GM12878 (cell line): ENCODE data around the gene GAS2. TPM values are rescaled to one million over a fixed set of nuclear protein-coding genes. Genes with fewer than 3 reads are reported as not detected.
A peak's percentile ranks its signal among the peaks of the same experiment; 100 is the strongest.

Source experiments
- ATAC-seq: fragments of 200-7000 bp; cut with Tn5 transposase; 3 replicates; pipeline ENCODE4 v1.9.1; 2020; ENCODE audit warnings: mild to moderate bottlenecking, moderate library complexity
- BruUV-seq: library from RNA; stranded (reverse); fragments of 400-500 nt; replicated peaks from 2 replicates; lab custom pipeline; 2021; lab: Mats Ljungman, UMichigan
- CTCF ChIA-PET: fragments of 300-600 bp; sonication (Branson Sonifier 250); formaldehyde crosslinking; extraction: SDS; loops from one replicate; lab custom pipeline; 2021; ENCODE audit warnings: inconsistent platforms; lab: Yijun Ruan, JAX
- POLR2A ChIA-PET: fragments of 350-600 bp; formaldehyde crosslinking; extraction: SDS; loops from one replicate; lab custom pipeline; 2021; ENCODE audit warnings: inconsistent platforms; lab: Charles Lee
- RAD21 ChIA-PET: fragments of 300-600 bp; sonication (Branson Sonifier 250); formaldehyde crosslinking; loops from one replicate; lab custom pipeline; 2023; ENCODE audit warnings: antibody characterized with exemption; ENCODE audit not compliant: unreplicated experiment; lab: Charles Lee
- SMC1A ChIA-PET: fragments of 300-600 bp; sonication (Branson Sonifier 250); formaldehyde crosslinking; loops from one replicate; lab custom pipeline; 2023; ENCODE audit not compliant: unreplicated experiment, uncharacterized antibody; lab: Charles Lee
- DNase-seq: peaks from one replicate; pipeline ENCODE4 v3.0.0-alpha.2; 2011; ENCODE audit warnings: low read depth, low spot score
- FAIRE-seq: peaks from 3 replicates; lab custom pipeline; 2011; peaks lifted over from hg19 to GRCh38; lab: Jason Lieb, UNC
- H2AFZ ChIP-seq: 2 replicates; pipeline ENCODE4 v1.6.0; 2011; ENCODE audit warnings: low read depth, low read length, control low read depth; ENCODE audit not compliant: control insufficient read depth
- H3K27ac ChIP-seq: 2 replicates; pipeline ENCODE4 v1.5.1; 2011; ENCODE audit warnings: control low read depth; ENCODE audit not compliant: control insufficient read depth, insufficient read depth
- H3K27me3 ChIP-seq, 2 experiments: replicated peaks in 1 of 2; 2 replicates each; pipeline versions ENCODE4 v1.6.0 to v1.6.1; 2011; ENCODE audit warnings: low read length in 1 of 2; ENCODE audit not compliant: control insufficient read depth in 2 of 2, insufficient read depth in 2 of 2
- H3K36me3 ChIP-seq, 2 experiments: 2 replicates each; pipeline ENCODE4 v1.5.1; 2011; ENCODE audit warnings: low read length in 1 of 2; ENCODE audit not compliant: control insufficient read depth in 2 of 2, insufficient read depth in 2 of 2
- H3K4me1 ChIP-seq: 2 replicates; pipeline ENCODE4 v1.6.1; 2011; ENCODE audit warnings: mild to moderate bottlenecking, low read length, moderate library complexity, mixed read lengths; ENCODE audit not compliant: control insufficient read depth, insufficient read depth
- H3K4me2 ChIP-seq: 2 replicates; pipeline ENCODE4 v1.6.0; 2011; ENCODE audit warnings: control low read depth; ENCODE audit not compliant: control insufficient read depth, insufficient read depth
- H3K4me3 ChIP-seq: fragments of 200-600 bp; sonication (generic); 2 replicates; pipeline ENCODE4 v1.5.1; 2016
- H3K79me2 ChIP-seq: 2 replicates; pipeline ENCODE4 v1.6.0; 2011; ENCODE audit warnings: low read length; ENCODE audit not compliant: control insufficient read depth, insufficient read depth
- H3K9ac ChIP-seq: 2 replicates; pipeline ENCODE4 v1.8.0; 2011; ENCODE audit warnings: low read length, control low read depth, mixed read lengths; ENCODE audit not compliant: control insufficient read depth, insufficient read depth
- H3K9me3 ChIP-seq: replicated peaks from 3 replicates; pipeline ENCODE4 v1.5.1; 2011; ENCODE audit warnings: mild to moderate bottlenecking, low read length; ENCODE audit not compliant: control insufficient read depth, insufficient read depth
- H4K20me1 ChIP-seq: 2 replicates; pipeline ENCODE4 v1.6.0; 2011; ENCODE audit not compliant: control insufficient read depth, insufficient read depth
- BACH1 ChIP-seq: fragments of 450-650 bp; IDR thresholded peaks from 2 replicates; pipeline ENCODE4 v1.6.1; 2017; ENCODE audit warnings: mild to moderate bottlenecking, borderline replicate concordance
- BMI1 ChIP-seq: fragments of 450-650 bp; IDR thresholded peaks from 2 replicates; pipeline ENCODE4 v1.6.1; 2016; ENCODE audit warnings: mild to moderate bottlenecking, moderate library complexity, borderline replicate concordance
- BRCA1 ChIP-seq: IDR thresholded peaks from 2 replicates; pipeline ENCODE4 v1.6.1; 2011; ENCODE audit warnings: low read depth, low read length, improper control_type of control experiment
- CBX5 ChIP-seq: sonication (generic); IDR thresholded peaks from 2 replicates; pipeline ENCODE4 v1.6.1; 2016; ENCODE audit warnings: low read depth, moderate library complexity, mild to moderate bottlenecking, inconsistent platforms
- ELK1 ChIP-seq: IDR thresholded peaks from 2 replicates; pipeline ENCODE4 v1.6.1; 2012; ENCODE audit warnings: low read depth, low read length, improper control_type of control experiment
- POU2F2 ChIP-seq: IDR thresholded peaks from 3 replicates; pipeline ENCODE4 v1.6.1; 2011; ENCODE audit warnings: low read depth, mild to moderate bottlenecking, low read length, borderline replicate concordance
- RELB ChIP-seq: fragments of 450-650 bp; IDR thresholded peaks from 2 replicates; pipeline ENCODE4 v1.6.1; 2017; ENCODE audit warnings: low read depth, mild to moderate bottlenecking, moderate library complexity
- RFX5 ChIP-seq: IDR thresholded peaks from 2 replicates; pipeline ENCODE4 v1.6.1; 2011; ENCODE audit warnings: low read depth, low read length, improper control_type of control experiment
- STAT1 ChIP-seq: fragments of 450-650 bp; conservative IDR thresholded peaks from 2 replicates; pipeline ENCODE4 v1.6.1; 2014; ENCODE audit warnings: antibody characterized with exemption, mild to moderate bottlenecking
- YY1 ChIP-seq: IDR thresholded peaks from 2 replicates; pipeline ENCODE4 v1.6.1; 2011; ENCODE audit warnings: low read depth, mild to moderate bottlenecking, low read length
- ZNF384 ChIP-seq: IDR thresholded peaks from 2 replicates; pipeline ENCODE4 v1.6.1; 2012; ENCODE audit warnings: low read depth, mild to moderate bottlenecking, low read length, improper control_type of control experiment, borderline replicate concordance
- WGBS: methylation state at CpG from one replicate; pipeline ENCODE4 v1.1.6; 2016; ENCODE audit warnings: low lambda C conversion rate; ENCODE audit not compliant: insufficient replicate concordance, insufficient coverage; ENCODE audit errors: missing lambda C conversion rate; 5-methylcytosine and 5-hydroxymethylcytosine counted together
- in situ Hi-C: fragments of 300-500 bp; cut with MboI; formaldehyde crosslinking; loops from 9 replicates; pipeline ENCODE4 v1.14.3; 2018; ENCODE audit warnings: mixed read lengths
- intact Hi-C: fragments of 100-400 bp; cut with micrococcal nuclease; formaldehyde crosslinking; loops from one replicate; pipeline ENCODE4 v1.14.2; 2022; ENCODE audit not compliant: unreplicated experiment
- polyA plus RNA-seq, 11 experiments: library from polyadenylated mRNA; depleted of rRNA in 4 of 11; unstranded in 6 of 11; stranded (reverse) in 5 of 11; fragments of >200 nt; fragmentation: Nextera tagmentation in 4 of 11; fragmentation: Illumina TruSeq in 1 of 11; extraction: Ambion mirVana in 4 of 11; extraction: Trizol in 1 of 11; gene quantifications; 1 replicate in 1 of 11; 2 replicates in 10 of 11; pipeline versions ENCODE4 v1.2.1 to v1.2.3, GENCODE V29; 2011 to 2016; ENCODE audit warnings: inconsistent platforms in 2 of 11, missing spikeins in 2 of 11, low read depth in 1 of 11
- total RNA-seq, 4 experiments: library from RNA; depleted of rRNA in 3 of 4; stranded (reverse); fragments of >200 nt in 3 of 4; fragmentation: Illumina TruSeq in 1 of 4; extraction: Trizol in 1 of 4; gene quantifications; 2 replicates each; pipeline versions ENCODE4 v1.2.1 to v1.2.3, GENCODE V29; 2013 to 2021

Gene GAS2
- total and polyA plus RNA-seq, 10 of the 15 experiments (the other 5 are each of a cell fraction or from before 2014, with no cell fraction given), result 16.4 to 81.4 (median 26.2) TPM

- TF ChIP-seq RELB (peak; percentile 65; the same call in 1 of the 2 replicates), CBX5 (no peak), POU2F2 (0 out of 3 replicates have a peak, but pooled peaks have one; percentile 23), BRCA1 (no peak), BACH1 (no peak), BMI1 (peak; percentile 45; the same call in 1 of the 2 replicates), YY1 (no peak)
Observed at GRCh38 chr11:22657101-22657694, 9.2 kb upstream of the GAS2 start (continued).

- H2AFZ ChIP-seq, result no peak overlapping the region
- no TSS peak for BruUV-seq
- intact Hi-C loops, result no loop called here
- H3K36me3 ChIP-seq, result no peaks in the 10 kb centered on the region
- DNase-seq (no peak), ATAC-seq (no peak), FAIRE-seq (no peak)
- POLR2A ChIA-PET, result interaction anchor here (1.0 kb wide), 1 partner anchor 71 kb away, joined by 3 read pairs; no protein-coding TSS in a partner anchor
- no peaks in the 10 kb centered on the region for H3K79me2 ChIP-seq
- H3K9me3 ChIP-seq, result no peaks in the 10 kb centered on the region
- no peak overlapping the region for H3K4me3 ChIP-seq
- CTCF ChIA-PET, result interaction anchor here (0.5 to 2.1 kb wide), 5 partner anchors 10 to 170 kb away, joined by 3 to 10 read pairs (median 6); partner anchors contain the start of gene SVIP
- no peaks in the 10 kb centered on the region for H3K27me3 ChIP-seq
- H3K27ac ChIP-seq, result no peak overlapping the region
- H3K9ac ChIP-seq, result no peak overlapping the region
- H4K20me1 ChIP-seq, result no peaks in the 10 kb centered on the region
- H3K4me1 ChIP-seq, result peaks cover 6% of the 10 kb centered on the region
- RAD21 ChIA-PET, result no interaction called here
- TF ChIP-seq RFX5 (no peak), ELK1 (no peak), STAT1 (no peak), ZNF384 (no peak)
- in situ Hi-C loops, result no loop called here
- no peak overlapping the region for H3K4me2 ChIP-seq
- WGBS, result 95% methylated on average over 1 of the region's 1 CpG
- SMC1A ChIA-PET, result interaction anchor here (0.8 to 1.3 kb wide), 4 partner anchors 8 to 112 kb away, joined by 3 to 4 read pairs (median 3); no protein-coding TSS in a partner anchor
Observed at GRCh38 chr11:22659783-22660182, 6.6 kb upstream of the GAS2 start.
